ENCODE results near the gene ZNRD2.
A peak's percentile ranks its signal among the peaks of the same experiment; 100 is the strongest.

Gene ZNRD2

GRCh38 chr11:65573391-65574079 is 3.3 kb downstream of the ZNRD2 start:
- DNase-seq (ENCODE audit: low spot score): no peak

DNA sequence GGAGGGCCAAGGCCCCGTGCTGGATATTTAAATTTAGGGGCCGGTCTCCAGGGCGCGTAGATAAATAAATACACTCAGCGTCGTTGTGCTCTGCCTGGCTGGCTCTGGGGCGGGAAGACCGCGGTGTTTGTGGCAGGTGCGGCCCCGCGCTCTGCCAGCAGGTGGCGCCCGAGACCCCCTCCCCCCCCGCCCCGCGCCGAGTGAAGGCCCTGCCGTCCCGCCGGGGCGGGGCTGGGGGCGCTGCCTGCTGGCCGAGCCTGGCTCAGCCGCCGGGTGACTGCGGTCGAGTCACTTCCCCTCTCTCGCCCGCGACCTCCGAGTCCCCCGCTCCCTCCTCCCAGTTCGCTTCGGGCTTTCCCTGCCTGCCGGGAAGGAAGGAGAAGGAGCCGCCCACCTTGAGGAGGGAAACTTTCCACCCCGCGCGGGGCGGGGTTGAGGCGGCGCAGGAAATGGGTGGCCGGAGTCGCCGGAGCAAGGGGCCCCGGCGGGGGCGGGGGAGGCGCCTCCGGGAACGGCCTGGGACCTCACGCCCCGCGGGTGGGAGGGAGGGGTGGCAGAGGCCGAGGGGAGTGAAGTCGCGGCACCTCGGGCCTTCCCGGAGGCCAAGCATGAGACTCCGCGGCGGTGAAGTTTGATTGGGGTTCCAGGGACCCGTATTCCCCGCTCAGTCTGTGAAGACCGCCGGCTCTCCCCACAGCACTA is 4.0 kb downstream of the ZNRD2 start:
- DNase-seq (ENCODE audit: low spot score): peak; percentile 95

DNA sequence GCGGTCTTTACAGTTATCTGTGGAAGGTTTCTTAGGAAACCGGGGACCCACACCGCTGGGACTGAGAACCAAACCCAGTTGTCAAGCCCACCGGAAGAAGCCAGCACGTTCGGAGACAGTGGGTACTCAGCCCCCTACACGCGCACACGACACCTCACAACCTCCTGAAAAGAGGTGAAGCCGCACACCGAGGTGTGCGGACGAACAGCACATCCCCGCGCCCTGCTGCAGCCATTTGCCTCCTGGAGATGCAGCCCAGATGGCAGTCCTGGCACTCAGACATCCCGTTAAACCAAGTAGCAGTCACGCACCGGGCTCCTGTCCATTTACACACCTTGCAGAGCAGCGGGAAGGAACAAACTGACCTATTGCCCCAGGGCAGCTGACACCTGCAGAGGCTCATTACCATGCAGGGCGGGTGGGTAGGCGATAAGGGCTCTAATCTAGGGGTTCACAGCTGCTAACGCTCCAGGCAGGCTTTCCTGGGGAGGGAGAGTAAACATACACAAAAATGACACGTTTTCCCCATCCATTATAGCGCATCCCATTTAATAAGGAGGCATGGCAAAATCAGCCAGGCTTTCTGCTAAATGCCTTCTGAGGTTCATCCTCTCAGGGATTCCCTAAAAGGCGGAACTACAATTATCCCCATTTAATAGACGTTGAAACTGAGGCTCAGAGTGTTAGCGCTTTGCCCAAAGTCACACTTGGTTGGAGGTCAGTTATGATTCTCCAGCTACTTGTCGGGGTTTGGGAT is 4.7 kb downstream of the ZNRD2 start:
- no peak for DNase-seq (ENCODE audit: low spot score)

DNA sequence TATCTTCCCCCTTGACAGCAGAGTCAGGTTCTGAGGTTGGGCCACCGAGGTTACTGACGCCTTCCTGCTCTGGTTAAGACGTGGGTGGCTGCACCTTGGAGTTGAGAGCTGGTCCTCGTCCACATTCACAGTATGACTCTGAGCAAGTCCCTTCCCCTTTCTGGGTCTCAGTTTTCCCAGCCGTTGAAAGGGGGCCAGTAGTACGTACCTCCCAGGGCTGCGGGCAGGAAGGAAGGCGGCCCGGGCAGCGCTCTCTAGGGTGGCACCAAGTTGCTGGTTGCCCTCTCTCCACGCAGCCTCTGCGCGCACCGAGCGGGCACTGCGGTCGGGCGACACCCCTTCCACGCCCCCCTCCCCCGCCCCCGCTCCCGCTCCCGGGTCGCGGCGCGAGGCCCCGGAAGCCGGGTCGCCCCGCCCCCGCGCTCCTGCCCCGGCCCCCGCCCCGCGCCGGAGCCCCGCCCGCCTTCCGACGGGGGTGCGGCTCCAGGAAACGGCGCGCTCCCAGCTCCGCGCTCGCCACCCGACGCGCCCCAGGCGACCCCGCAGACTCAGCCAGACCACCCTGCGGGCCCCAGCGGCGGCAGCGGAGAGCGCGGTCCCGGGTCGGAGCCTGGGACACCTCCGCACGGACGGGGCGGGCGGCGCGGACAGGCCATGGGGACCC is 5.4 kb downstream of the ZNRD2 start, which contains the start of gene EHBP1L1:
EHBP1L1 (plus strand) TSS at position 486 of the 664 bp plus-strand sequence. CDS start 250 bp downstream, outside the sequence.
- peak; percentile 73 for DNase-seq (ENCODE audit: low spot score)

DNA sequence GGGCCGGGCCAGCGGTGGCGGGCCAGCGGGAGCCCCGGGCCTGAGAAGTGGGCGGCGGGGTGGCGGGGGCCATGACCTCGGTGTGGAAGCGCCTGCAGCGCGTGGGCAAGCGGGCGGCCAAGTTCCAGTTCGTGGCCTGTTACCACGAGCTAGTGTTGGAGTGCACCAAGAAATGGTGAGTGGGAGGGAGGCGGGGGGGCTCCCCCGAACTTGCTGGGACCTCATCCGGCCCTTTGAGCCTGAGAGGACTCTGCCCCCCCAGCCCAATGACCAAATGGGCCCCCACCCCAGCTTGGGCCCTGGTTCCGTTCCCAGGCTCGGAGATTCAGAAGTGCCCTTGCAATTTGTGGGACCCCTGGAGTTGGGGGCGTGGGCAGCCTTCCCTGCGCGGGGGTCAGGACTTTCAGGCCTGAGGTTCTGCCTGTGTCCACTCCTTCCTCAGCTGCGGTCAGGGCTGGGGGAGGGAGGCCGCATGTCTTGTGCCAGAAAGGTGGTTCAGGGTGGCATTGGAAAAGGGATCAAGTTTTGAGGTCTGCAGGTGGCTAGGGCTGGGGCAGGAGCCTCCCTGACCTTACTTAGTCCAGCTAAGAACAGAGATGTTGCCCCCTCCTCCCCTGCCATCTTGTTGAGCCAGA is 6.1 kb downstream of the ZNRD2 start:
- no peak for DNase-seq (ENCODE audit: low spot score)

DNA sequence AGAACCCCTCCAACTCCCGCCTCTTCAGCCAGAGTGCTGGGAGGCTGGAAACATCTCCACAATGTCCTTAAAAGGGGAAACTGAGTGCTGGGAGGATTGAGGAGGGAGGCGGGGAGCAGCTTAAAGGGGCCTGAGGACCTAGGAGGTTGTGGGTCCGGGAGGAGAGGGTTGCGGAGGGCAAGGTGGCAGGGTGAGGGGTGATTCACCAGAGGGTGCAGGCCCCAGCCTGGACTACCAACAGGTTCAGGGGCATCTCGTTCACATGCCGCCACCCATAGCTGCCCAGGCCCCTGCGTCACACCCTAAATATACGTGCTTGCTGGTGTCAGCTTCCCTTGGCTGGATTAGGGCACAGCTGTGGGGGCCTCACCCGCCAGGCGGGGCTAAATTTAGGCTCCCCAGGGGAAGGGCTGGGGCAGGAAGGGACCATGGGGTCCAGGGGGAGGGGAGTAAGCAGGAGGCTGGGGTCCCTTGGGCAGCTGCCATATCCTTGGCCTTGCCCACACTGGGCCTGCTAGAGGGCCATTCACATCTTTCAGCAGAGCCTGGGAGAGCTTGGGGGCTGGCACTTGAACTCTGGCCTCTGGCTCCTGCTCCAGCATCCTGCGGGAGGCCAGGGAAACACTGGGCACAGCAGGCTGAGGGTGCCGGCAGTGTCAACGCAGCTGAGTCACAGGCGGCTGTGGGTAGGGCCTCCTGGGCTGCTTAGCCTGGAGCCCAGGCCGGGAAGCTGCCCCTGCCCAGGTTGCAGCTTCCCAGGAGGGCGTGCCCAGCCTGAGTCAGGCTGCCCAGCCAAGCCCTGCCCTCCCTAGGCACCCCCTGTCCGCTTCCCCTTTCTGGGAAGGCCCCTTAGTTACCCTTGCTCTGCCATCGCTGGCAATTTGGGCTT is 6.8 kb downstream of the ZNRD2 start:
- DNase-seq (ENCODE audit: low spot score): peak; percentile 86

DNA sequence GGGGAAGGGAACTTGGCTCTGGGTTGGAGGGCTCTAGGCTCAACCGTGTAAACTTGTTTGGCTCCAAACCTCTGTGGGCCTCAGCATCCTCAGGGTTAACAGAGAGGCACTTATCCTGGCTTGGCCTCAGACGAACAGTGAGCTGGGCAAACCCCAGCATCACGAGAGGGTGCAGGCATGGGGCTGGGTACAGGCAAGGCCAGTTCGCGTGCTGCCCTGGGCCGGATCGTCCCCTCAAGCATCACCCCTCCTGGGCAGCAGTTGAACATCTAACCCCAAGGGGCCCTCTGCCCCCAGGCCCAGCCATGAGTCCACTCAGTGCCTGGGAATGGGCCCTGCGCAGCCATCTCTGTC is 7.5 kb downstream of the ZNRD2 start:
- no peak for DNase-seq (ENCODE audit: low spot score)

DNA sequence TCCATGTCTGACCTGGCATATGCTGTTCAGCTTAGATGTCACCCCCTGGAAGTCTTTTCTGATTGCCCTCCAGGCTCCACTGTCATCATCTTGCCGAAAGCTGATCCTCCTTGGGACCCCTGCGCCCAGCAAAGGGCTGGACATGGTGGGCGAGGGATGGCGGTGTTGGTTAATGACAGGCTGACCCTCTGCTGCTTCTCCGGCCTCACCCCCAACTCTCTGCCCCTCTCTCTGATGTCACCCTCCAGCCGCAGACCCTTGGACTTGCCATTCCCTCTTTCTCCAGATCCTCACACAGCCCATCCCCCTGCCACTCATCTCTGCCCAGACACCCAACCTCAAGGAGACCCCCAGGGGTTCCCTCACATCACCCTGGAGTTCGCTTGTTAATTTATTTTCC is 7.9 kb downstream of the ZNRD2 start:
- DNase-seq (ENCODE audit: low spot score): no peak

DNA sequence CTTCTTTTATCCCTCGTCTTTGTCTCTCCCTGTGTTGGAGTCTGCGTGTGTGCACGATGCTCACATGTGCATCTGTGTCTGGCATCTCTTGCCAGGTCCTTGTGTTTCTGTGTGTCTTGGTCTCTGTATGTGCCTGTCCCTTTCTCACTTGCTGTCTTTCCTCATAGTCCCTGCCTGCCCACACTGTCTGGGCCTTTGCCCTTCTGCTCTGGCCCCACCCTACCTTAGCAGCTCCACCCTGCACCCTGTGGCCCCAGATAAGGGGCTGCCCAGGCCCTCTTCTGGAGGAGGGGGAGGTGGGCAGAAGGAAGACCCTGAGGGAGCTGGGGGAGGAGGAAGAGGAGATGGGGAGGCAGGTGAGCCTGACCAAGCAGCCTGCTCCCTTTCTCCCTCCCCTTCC is 8.4 kb downstream of the ZNRD2 start:
- DNase-seq (ENCODE audit: low spot score): no peak

GRCh38 chr11:65579291-65579690 is 9.0 kb downstream of the ZNRD2 start:
- no peak for DNase-seq (ENCODE audit: low spot score)

- no peak for DNase-seq (ENCODE audit: low spot score)
Measured at GRCh38 chr11:65580031-65580692, 9.9 kb downstream of the ZNRD2 start.

DNA sequence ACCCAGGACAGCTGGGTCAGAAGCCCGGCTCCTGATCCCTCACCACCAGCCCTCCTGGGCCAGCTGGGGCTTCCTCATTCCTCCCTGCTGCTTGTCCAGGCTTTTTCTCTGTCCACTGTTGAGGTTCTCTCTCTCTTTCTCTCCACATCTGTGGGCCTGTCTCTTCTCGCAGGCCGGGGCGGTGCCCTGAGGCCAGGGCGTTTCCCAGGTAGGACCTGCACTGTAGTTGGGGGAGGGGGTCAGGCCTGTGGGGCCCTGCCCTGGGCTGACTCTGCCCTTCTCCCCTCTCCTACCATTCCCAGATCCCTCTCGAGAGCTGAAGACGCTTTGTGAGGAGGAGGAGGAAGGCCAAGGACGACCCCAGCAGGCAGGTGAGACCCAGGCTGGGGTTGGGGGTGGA is 10.5 kb downstream of the ZNRD2 start:
- DNase-seq (ENCODE audit: low spot score): no peak

DNA sequence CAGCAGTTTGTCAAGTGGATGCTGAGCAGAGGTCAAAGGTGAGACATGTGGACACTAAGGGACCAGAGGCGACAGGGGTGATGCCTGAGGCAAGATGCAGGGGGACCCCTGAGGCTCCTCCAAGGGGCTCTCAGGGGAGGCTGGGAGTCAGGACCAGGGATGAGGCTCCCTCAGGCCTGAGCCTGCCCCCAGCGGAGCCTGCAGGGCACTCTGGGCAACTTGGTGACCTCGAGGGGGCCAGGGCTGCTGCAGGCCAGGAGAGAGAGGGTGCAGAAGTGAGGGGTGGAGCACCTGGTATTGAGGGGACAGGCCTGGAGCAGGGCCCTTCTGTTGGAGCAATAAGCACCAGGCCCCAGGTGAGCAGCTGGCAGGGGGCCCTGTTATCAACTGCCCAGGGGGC is 11.7 kb downstream of the ZNRD2 start:
- DNase-seq (ENCODE audit: low spot score): no peak

- DNase-seq (ENCODE audit: low spot score): no peak
Measured at GRCh38 chr11:65583589-65583988, 13.3 kb downstream of the ZNRD2 start.

DNA sequence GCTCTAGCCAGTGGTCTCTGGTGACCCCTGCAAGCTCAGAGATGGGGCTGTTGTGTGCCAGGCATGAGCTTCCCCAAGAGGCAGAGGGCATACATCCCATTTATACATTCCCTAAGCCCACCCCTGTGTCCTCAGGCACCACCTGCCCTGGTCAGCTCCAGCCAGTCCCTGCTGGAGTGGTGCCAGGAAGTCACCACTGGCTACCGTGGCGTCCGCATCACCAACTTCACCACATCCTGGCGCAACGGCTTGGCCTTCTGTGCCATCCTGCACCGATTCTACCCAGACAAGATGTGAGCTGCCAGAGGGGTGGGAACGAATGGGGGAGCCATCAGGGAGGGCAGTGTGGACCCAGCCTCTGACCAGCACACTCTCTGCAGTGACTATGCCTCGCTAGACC is 13.8 kb downstream of the ZNRD2 start:
- DNase-seq (ENCODE audit: low spot score): no peak

GRCh38 chr11:65584723-65585171 is 14.5 kb downstream of the ZNRD2 start:
- no peak for DNase-seq (ENCODE audit: low spot score)

DNA sequence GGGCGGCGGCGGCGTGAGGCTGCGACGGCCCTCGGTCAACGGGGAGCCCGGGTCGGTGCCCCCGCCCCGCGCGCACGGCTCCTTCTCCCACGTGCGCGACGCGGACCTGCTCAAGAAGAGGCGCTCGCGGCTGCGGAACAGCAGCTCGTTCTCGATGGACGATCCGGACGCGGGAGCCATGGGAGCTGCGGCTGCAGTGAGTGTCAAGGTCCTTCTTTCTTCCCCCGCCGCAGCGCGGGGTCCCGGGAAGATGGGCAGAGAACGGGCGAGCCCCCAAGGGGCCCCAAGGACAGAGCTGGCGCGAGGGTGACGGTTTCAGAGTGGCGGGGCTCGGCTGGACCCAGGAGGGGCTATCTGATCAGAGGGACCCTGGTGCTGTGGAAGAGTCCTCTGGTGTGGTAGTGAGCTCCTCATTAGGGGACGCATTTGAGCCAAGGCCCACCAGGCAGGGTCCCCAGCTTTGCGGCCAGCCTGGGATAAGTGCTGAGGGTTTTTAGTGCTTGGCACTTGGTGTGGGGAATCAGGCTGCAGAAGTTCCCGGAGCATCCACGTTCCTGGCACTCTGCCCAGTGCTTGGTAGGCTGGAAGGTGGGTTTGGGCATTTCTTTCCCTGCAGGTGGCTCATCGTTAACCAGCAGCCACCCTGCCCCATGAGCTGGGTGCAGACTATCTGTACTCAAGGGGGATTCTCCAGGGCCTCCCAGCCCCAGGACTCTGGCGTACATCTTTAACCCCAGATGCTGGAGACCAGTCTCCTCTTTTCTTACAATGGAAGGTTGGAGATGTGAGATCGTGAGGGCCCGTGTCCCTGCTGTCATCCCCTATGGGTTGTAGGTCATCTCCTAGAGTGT is 15.3 kb downstream of the ZNRD2 start:
- no peak for DNase-seq (ENCODE audit: low spot score)

DNA sequence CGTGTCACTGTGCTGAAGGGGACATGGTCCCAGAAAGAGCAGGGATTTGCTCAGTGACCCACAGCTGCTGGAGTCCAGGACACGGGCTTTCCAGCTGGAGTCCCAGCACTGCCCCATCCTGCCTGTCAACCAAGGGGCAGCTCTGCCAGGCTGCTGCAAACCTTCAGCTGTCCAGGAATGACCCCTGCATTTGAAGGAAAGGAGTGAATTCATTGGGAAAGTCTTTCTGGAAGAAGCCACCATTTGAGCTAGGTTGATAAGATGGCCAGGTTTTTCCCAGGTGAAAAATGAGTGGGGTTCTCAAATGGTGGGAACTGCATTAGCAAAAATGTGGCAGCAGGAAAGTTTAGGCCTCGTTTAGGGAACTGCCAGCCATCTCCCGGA is 16.0 kb downstream of the ZNRD2 start:
- DNase-seq (ENCODE audit: low spot score): no peak

DNA sequence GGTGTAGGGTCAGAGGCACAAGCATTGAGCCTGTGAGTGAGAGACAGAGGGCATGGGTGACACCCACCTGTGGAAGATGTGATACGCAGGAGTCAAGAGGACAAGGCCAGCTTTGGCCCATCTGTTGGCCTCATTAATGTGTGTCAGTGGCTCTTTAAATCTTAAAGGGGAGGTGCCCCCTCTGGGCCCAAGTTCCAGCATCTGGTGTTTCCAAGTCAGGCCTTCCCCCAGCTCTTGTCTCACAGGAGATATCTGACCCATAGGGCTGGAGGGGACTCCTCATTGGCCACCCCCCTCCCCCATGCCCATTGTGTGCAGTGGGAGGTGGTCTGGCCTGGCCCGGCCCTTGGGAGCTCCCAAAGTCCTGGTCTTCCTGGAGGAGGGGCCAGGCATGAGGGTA is 16.4 kb downstream of the ZNRD2 start:
- peak; percentile 88 for DNase-seq (ENCODE audit: low spot score)
